GM12878 (cell line): ENCODE measurements around the gene KLF15. TPM values are rescaled to one million over a fixed set of nuclear protein-coding genes. Genes with fewer than 3 reads are reported as not detected.

Experiments used
- ATAC-seq: fragments of 200-7000 bp; cut with Tn5 transposase; 3 replicates; pipeline ENCODE4 v1.9.1; 2020; ENCODE audit warnings: mild to moderate bottlenecking, moderate library complexity
- BruUV-seq: library from RNA; stranded (reverse); fragments of 400-500 nt; replicated peaks from 2 replicates; lab custom pipeline; 2021; lab: Mats Ljungman, UMichigan
- CTCF ChIA-PET: fragments of 300-600 bp; sonication (Branson Sonifier 250); formaldehyde crosslinking; extraction: SDS; loops from one replicate; lab custom pipeline; 2021; ENCODE audit warnings: inconsistent platforms; lab: Yijun Ruan, JAX
- POLR2A ChIA-PET: fragments of 350-600 bp; formaldehyde crosslinking; extraction: SDS; loops from one replicate; lab custom pipeline; 2021; ENCODE audit warnings: inconsistent platforms; lab: Charles Lee
- RAD21 ChIA-PET: fragments of 300-600 bp; sonication (Branson Sonifier 250); formaldehyde crosslinking; loops from one replicate; lab custom pipeline; 2023; ENCODE audit warnings: antibody characterized with exemption; ENCODE audit not compliant: unreplicated experiment; lab: Charles Lee
- SMC1A ChIA-PET: fragments of 300-600 bp; sonication (Branson Sonifier 250); formaldehyde crosslinking; loops from one replicate; lab custom pipeline; 2023; ENCODE audit not compliant: unreplicated experiment, uncharacterized antibody; lab: Charles Lee
- DNase-seq: peaks from one replicate; pipeline ENCODE4 v3.0.0-alpha.2; 2011; ENCODE audit warnings: low read depth, low spot score
- FAIRE-seq: peaks from 3 replicates; lab custom pipeline; 2011; peaks lifted over from hg19 to GRCh38; lab: Jason Lieb, UNC
- H2AFZ ChIP-seq: 2 replicates; pipeline ENCODE4 v1.6.0; 2011; ENCODE audit warnings: low read depth, low read length, control low read depth; ENCODE audit not compliant: control insufficient read depth
- H3K27ac ChIP-seq: 2 replicates; pipeline ENCODE4 v1.5.1; 2011; ENCODE audit warnings: control low read depth; ENCODE audit not compliant: control insufficient read depth, insufficient read depth
- H3K27me3 ChIP-seq, 2 experiments: replicated peaks in 1 of 2; 2 replicates each; pipeline versions ENCODE4 v1.6.0 to v1.6.1; 2011; ENCODE audit warnings: low read length in 1 of 2; ENCODE audit not compliant: control insufficient read depth in 2 of 2, insufficient read depth in 2 of 2
- H3K36me3 ChIP-seq, 2 experiments: 2 replicates each; pipeline ENCODE4 v1.5.1; 2011; ENCODE audit warnings: low read length in 1 of 2; ENCODE audit not compliant: control insufficient read depth in 2 of 2, insufficient read depth in 2 of 2
- H3K4me1 ChIP-seq: 2 replicates; pipeline ENCODE4 v1.6.1; 2011; ENCODE audit warnings: mild to moderate bottlenecking, low read length, moderate library complexity, mixed read lengths; ENCODE audit not compliant: control insufficient read depth, insufficient read depth
- H3K4me2 ChIP-seq: 2 replicates; pipeline ENCODE4 v1.6.0; 2011; ENCODE audit warnings: control low read depth; ENCODE audit not compliant: control insufficient read depth, insufficient read depth
- H3K4me3 ChIP-seq: fragments of 200-600 bp; sonication (generic); 2 replicates; pipeline ENCODE4 v1.5.1; 2016
- H3K79me2 ChIP-seq: 2 replicates; pipeline ENCODE4 v1.6.0; 2011; ENCODE audit warnings: low read length; ENCODE audit not compliant: control insufficient read depth, insufficient read depth
- H3K9ac ChIP-seq: 2 replicates; pipeline ENCODE4 v1.8.0; 2011; ENCODE audit warnings: low read length, control low read depth, mixed read lengths; ENCODE audit not compliant: control insufficient read depth, insufficient read depth
- H3K9me3 ChIP-seq: replicated peaks from 3 replicates; pipeline ENCODE4 v1.5.1; 2011; ENCODE audit warnings: mild to moderate bottlenecking, low read length; ENCODE audit not compliant: control insufficient read depth, insufficient read depth
- H4K20me1 ChIP-seq: 2 replicates; pipeline ENCODE4 v1.6.0; 2011; ENCODE audit not compliant: control insufficient read depth, insufficient read depth
- CBX5 ChIP-seq: sonication (generic); IDR thresholded peaks from 2 replicates; pipeline ENCODE4 v1.6.1; 2016; ENCODE audit warnings: low read depth, moderate library complexity, mild to moderate bottlenecking, inconsistent platforms
- ESRRA ChIP-seq: IDR thresholded peaks from 2 replicates; pipeline ENCODE4 v1.6.1; 2012; ENCODE audit warnings: mild to moderate bottlenecking, low read length, improper control_type of control experiment
- KLF5 ChIP-seq: fragments of 450-650 bp; IDR thresholded peaks from 2 replicates; pipeline ENCODE4 v1.6.1; 2014; ENCODE audit warnings: mild to moderate bottlenecking; ENCODE audit not compliant: partially characterized antibody
- MTA2 ChIP-seq: fragments of 450-650 bp; IDR thresholded peaks from 2 replicates; pipeline ENCODE4 v1.6.1; 2016; ENCODE audit warnings: low read depth, mild to moderate bottlenecking, moderate library complexity
- PAX5 ChIP-seq: IDR thresholded peaks from 2 replicates; pipeline ENCODE4 v1.6.1; 2011; ENCODE audit warnings: low read depth, low read length, borderline replicate concordance
- SMAD5 ChIP-seq: IDR thresholded peaks from 2 replicates; pipeline ENCODE4 v1.6.1; 2016; ENCODE audit warnings: antibody characterized with exemption, low read depth
- STAT3 ChIP-seq: IDR thresholded peaks from 2 replicates; pipeline ENCODE4 v1.6.1; 2011; ENCODE audit warnings: low read depth, low read length, improper control_type of control experiment
- TAF1 ChIP-seq: IDR thresholded peaks from 2 replicates; pipeline ENCODE4 v1.6.1; 2011; ENCODE audit warnings: mild to moderate bottlenecking, low read depth, low read length, borderline replicate concordance
- TARDBP ChIP-seq: IDR thresholded peaks from 2 replicates; pipeline ENCODE4 v1.6.1; 2016; ENCODE audit warnings: borderline replicate concordance
- YBX1 ChIP-seq: fragments of 450-650 bp; IDR thresholded peaks from 2 replicates; pipeline ENCODE4 v1.6.1; 2016; ENCODE audit warnings: antibody characterized with exemption
- ZNF207 ChIP-seq: fragments of 450-650 bp; IDR thresholded peaks from 2 replicates; pipeline ENCODE4 v1.6.1; 2014; ENCODE audit warnings: antibody characterized with exemption, mild to moderate bottlenecking, borderline replicate concordance
- ZNF622 ChIP-seq: fragments of 450-650 bp; IDR thresholded peaks from 2 replicates; pipeline ENCODE4 v1.6.1; 2017; ENCODE audit warnings: mild to moderate bottlenecking, inconsistent platforms
- WGBS: methylation state at CpG from one replicate; pipeline ENCODE4 v1.1.6; 2016; ENCODE audit warnings: low lambda C conversion rate; ENCODE audit not compliant: insufficient replicate concordance, insufficient coverage; ENCODE audit errors: missing lambda C conversion rate; 5-methylcytosine and 5-hydroxymethylcytosine counted together
- in situ Hi-C: fragments of 300-500 bp; cut with MboI; formaldehyde crosslinking; loops from 9 replicates; pipeline ENCODE4 v1.14.3; 2018; ENCODE audit warnings: mixed read lengths
- intact Hi-C: fragments of 100-400 bp; cut with micrococcal nuclease; formaldehyde crosslinking; loops from one replicate; pipeline ENCODE4 v1.14.2; 2022; ENCODE audit not compliant: unreplicated experiment
- polyA plus RNA-seq, 11 experiments: library from polyadenylated mRNA; depleted of rRNA in 4 of 11; unstranded in 6 of 11; stranded (reverse) in 5 of 11; fragments of >200 nt; fragmentation: Nextera tagmentation in 4 of 11; fragmentation: Illumina TruSeq in 1 of 11; extraction: Ambion mirVana in 4 of 11; extraction: Trizol in 1 of 11; gene quantifications; 1 replicate in 1 of 11; 2 replicates in 10 of 11; pipeline versions ENCODE4 v1.2.1 to v1.2.3, GENCODE V29; 2011 to 2016; ENCODE audit warnings: inconsistent platforms in 2 of 11, missing spikeins in 2 of 11, low read depth in 1 of 11
- total RNA-seq, 4 experiments: library from RNA; depleted of rRNA in 3 of 4; stranded (reverse); fragments of >200 nt in 3 of 4; fragmentation: Illumina TruSeq in 1 of 4; extraction: Trizol in 1 of 4; gene quantifications; 2 replicates each; pipeline versions ENCODE4 v1.2.1 to v1.2.3, GENCODE V29; 2013 to 2021
- TF ChIP-seq, protein P1 (sequence below): fragments of 450-650 bp; IDR thresholded peaks from 2 replicates; pipeline ENCODE4 v1.6.1; 2016; ENCODE audit warnings: mild to moderate bottlenecking, moderate library complexity, borderline replicate concordance
- TF ChIP-seq, protein P2 (sequence below): IDR thresholded peaks from 2 replicates; pipeline ENCODE4 v1.6.1; 2012; ENCODE audit warnings: low read depth, low read length, improper control_type of control experiment

Gene KLF15
- total and polyA plus RNA-seq, 10 of the 15 experiments (the other 5 are each of a cell fraction or from before 2014, with no cell fraction given): 0.15 TPM; not detected in 9

DNA sequence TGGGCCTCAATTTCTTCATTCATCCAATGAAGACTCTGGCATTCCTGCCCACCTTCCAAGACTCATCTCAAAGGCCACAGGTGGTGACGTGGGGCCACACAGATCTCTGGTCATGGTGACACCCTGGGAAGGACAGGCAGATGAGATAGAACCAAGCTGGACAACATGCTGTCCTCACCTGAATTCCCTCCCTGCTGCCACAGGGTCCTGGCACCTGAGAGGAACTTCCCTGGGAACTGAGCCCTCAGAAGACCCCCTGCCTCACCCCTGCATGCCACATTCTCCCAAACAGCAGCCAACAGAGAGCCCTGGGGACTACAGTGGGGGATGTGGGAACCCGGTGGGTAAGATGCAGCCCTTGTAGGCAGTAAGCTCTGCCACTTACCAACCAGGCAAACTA lies 10.7 kb downstream of the KLF15 start:
- TF ChIP-seq STAT3 (no peak), SMAD5 (no peak), CBX5 (no peak), TARDBP (no peak), ZNF622 (no peak), ESRRA (no peak), ZNF207 (no peak)
- no peak overlapping the region for H3K27ac ChIP-seq
- CTCF ChIA-PET: no interaction called here
- RAD21 ChIA-PET: no interaction called here
- H3K4me2 ChIP-seq: no peak overlapping the region
- ATAC-seq (no peak), FAIRE-seq (no peak), DNase-seq (no peak)
- H4K20me1 ChIP-seq: no peaks in the 10 kb centered on the region
- intact Hi-C loops (no loop called here), in situ Hi-C loops (no loop called here)
- no TSS peak for BruUV-seq
- H3K9me3 ChIP-seq: no peaks in the 10 kb centered on the region
- no peaks in the 10 kb centered on the region for H3K4me1 ChIP-seq
- SMC1A ChIA-PET: no interaction called here
- no peak overlapping the region for H3K4me3 ChIP-seq
- no peaks in the 10 kb centered on the region; a peak in 1 of 4 replicates for H3K27me3 ChIP-seq
- H3K9ac ChIP-seq: no peak overlapping the region
- no peaks in the 10 kb centered on the region for H3K36me3 ChIP-seq
- 15% methylated on average over 2 of the region's 2 CpGs for WGBS
- POLR2A ChIA-PET: no interaction called here
- no peaks in the 10 kb centered on the region for H3K79me2 ChIP-seq
- H2AFZ ChIP-seq: no peak overlapping the region

DNA sequence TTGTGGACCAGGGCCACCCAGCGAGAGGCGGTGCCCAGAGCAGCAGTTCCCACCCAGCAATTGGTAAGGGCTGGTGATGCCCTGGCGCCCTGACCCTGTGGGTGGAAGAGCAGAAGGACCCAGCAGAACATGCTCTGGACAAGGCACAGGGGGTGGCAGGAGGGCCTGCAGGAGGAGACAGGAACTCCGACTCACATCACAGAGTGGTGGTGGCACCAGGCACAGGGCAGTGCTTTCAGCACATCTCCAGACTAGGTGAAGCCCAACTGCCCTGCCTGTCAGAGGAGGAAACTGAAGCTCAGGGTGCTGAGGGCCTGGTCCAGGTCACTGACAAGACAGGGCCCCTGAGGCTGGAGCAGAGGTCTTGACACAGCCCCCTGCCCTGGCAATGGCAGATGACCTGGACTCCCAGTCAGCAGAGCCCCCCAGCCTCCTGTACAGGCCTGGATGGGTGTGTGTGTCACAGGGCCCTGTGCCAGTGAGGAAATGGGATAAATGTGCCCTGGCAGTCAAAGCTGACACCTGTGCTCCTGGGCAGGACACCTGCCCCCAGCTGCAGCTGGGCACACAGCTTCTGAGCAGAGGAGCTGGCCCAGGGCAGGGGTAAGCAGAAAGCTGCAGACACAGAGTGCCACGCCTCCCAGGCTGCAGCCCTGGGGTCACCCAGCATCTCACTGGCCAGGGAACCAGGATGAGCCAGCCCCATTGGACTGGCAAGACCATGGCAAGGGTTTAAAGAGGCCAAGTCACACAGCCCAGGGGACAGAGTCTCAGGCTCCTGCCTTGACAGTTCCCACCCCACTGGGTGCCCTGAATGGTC lies 11.4 kb downstream of the KLF15 start:
- DNase-seq (no peak), FAIRE-seq (no peak), ATAC-seq (no peak)
- POLR2A ChIA-PET: no interaction called here
- H3K9ac ChIP-seq: no peak overlapping the region
- BruUV-seq: no TSS peak
- H3K27ac ChIP-seq: no peak overlapping the region
- CTCF ChIA-PET: no interaction called here
- H3K27me3 ChIP-seq: no peaks in the 10 kb centered on the region; a peak in 1 of 4 replicates
- 41% methylated on average over 5 of the region's 5 CpGs for WGBS
- SMC1A ChIA-PET: no interaction called here
- RAD21 ChIA-PET: no interaction called here
- no peak overlapping the region for H3K4me2 ChIP-seq
- no peaks in the 10 kb centered on the region for H3K36me3 ChIP-seq
- no peaks in the 10 kb centered on the region for H3K9me3 ChIP-seq
- no peak overlapping the region for H3K4me3 ChIP-seq
- no peaks in the 10 kb centered on the region for H4K20me1 ChIP-seq
- no peaks in the 10 kb centered on the region for H3K4me1 ChIP-seq
- H2AFZ ChIP-seq: no peak overlapping the region
- intact Hi-C loops (no loop called here), in situ Hi-C loops (no loop called here)
- no peaks in the 10 kb centered on the region for H3K79me2 ChIP-seq
- TF ChIP-seq, protein P1, sequence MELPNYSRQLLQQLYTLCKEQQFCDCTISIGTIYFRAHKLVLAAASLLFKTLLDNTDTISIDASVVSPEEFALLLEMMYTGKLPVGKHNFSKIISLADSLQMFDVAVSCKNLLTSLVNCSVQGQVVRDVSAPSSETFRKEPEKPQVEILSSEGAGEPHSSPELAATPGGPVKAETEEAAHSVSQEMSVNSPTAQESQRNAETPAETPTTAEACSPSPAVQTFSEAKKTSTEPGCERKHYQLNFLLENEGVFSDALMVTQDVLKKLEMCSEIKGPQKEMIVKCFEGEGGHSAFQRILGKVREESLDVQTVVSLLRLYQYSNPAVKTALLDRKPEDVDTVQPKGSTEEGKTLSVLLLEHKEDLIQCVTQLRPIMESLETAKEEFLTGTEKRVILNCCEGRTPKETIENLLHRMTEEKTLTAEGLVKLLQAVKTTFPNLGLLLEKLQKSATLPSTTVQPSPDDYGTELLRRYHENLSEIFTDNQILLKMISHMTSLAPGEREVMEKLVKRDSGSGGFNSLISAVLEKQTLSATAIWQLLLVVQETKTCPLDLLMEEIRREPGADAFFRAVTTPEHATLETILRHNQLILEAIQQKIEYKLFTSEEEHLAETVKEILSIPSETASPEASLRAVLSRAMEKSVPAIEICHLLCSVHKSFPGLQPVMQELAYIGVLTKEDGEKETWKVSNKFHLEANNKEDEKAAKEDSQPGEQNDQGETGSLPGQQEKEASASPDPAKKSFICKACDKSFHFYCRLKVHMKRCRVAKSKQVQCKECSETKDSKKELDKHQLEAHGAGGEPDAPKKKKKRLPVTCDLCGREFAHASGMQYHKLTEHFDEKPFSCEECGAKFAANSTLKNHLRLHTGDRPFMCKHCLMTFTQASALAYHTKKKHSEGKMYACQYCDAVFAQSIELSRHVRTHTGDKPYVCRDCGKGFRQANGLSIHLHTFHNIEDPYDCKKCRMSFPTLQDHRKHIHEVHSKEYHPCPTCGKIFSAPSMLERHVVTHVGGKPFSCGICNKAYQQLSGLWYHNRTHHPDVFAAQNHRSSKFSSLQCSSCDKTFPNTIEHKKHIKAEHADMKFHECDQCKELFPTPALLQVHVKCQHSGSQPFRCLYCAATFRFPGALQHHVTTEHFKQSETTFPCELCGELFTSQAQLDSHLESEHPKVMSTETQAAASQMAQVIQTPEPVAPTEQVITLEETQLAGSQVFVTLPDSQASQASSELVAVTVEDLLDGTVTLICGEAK: no peak
- TF ChIP-seq KLF5: no peak
- TF ChIP-seq PAX5: no peak
- TF ChIP-seq MTA2: no peak
- TF ChIP-seq, protein P2, sequence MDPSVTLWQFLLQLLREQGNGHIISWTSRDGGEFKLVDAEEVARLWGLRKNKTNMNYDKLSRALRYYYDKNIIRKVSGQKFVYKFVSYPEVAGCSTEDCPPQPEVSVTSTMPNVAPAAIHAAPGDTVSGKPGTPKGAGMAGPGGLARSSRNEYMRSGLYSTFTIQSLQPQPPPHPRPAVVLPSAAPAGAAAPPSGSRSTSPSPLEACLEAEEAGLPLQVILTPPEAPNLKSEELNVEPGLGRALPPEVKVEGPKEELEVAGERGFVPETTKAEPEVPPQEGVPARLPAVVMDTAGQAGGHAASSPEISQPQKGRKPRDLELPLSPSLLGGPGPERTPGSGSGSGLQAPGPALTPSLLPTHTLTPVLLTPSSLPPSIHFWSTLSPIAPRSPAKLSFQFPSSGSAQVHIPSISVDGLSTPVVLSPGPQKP: no peak
- TF ChIP-seq TAF1: no peak
- no peak for TF ChIP-seq YBX1
